GM06990 (cell line): ENCODE data around the gene PRTFDC1.
"Not testable (repeated sequence)": the region's sequence is repeated elsewhere in the genome, so short reads cannot be mapped to it uniquely, and the experiment has no call there.

Source experiments
- DNase-seq: peaks from one replicate; pipeline ENCODE4 v3.0.0-alpha.2; 2011; ENCODE audit not compliant: insufficient read length; ENCODE audit errors: extremely low read depth
- H3K27me3 ChIP-seq: replicated peaks from 2 replicates; pipeline ENCODE4 v1.6.0; 2011; ENCODE audit warnings: low read length; ENCODE audit not compliant: control insufficient read depth, insufficient read depth
- H3K36me3 ChIP-seq: 2 replicates; pipeline ENCODE4 v1.5.1; 2011; ENCODE audit warnings: low read length; ENCODE audit not compliant: control insufficient read depth, insufficient read depth
- H3K4me3 ChIP-seq: replicated peaks from 2 replicates; pipeline ENCODE4 v1.5.1; 2011; ENCODE audit warnings: low read depth, mild to moderate bottlenecking, control low read depth, low read length
- TF ChIP-seq, protein P1 (sequence below): IDR thresholded peaks from 2 replicates; pipeline ENCODE4 v1.5.1; 2011; ENCODE audit warnings: low read length, control low read depth, mild to moderate bottlenecking, inconsistent platforms; ENCODE audit not compliant: insufficient read depth, poor library complexity, severe bottlenecking

PRTFDC1 gene

DNA sequence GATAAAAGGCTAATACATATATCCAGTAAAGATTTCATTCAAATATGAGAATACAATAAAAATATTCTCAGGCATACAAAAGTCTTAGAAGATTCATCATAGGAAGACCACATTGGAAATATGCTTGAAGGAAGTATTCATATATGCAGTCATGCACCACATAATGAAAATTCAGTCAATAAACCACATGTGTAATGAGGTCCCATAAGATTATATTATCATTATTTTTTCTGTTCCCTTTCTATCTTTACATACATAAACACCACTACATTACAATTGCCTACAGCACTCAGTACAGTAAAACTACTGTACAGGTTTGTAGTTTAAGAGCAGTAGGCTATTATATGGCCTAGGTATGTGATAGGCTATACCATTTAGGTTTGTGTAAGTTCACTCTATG is 111.6 kb downstream of the PRTFDC1 start:
- no peak for DNase-seq
- no peaks in the 10 kb centered on the region for H3K36me3 ChIP-seq
- TF ChIP-seq, protein P1, sequence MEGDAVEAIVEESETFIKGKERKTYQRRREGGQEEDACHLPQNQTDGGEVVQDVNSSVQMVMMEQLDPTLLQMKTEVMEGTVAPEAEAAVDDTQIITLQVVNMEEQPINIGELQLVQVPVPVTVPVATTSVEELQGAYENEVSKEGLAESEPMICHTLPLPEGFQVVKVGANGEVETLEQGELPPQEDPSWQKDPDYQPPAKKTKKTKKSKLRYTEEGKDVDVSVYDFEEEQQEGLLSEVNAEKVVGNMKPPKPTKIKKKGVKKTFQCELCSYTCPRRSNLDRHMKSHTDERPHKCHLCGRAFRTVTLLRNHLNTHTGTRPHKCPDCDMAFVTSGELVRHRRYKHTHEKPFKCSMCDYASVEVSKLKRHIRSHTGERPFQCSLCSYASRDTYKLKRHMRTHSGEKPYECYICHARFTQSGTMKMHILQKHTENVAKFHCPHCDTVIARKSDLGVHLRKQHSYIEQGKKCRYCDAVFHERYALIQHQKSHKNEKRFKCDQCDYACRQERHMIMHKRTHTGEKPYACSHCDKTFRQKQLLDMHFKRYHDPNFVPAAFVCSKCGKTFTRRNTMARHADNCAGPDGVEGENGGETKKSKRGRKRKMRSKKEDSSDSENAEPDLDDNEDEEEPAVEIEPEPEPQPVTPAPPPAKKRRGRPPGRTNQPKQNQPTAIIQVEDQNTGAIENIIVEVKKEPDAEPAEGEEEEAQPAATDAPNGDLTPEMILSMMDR, result no peak
- no peak overlapping the region for H3K4me3 ChIP-seq
- no peaks in the 10 kb centered on the region for H3K27me3 ChIP-seq

DNA sequence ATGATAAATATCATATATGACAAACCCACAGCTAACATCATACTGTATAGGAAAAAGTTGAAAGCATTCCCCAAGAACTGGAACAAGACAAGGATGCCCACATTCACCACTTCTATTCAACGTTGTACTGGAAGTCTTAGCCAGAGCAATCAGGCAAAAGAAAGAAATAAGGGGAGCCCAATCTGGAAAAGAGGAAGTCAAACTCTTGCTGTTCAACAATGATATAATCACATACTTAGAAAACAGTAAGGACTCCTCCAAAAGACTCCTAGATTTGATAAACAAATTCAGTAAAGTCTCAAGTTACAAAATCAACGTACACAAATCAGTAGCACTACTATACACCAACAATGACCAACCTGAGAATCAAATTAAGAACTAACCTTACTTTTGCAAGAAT is 114.6 kb downstream of the PRTFDC1 start:
- not testable (repeated sequence) for H3K36me3 ChIP-seq, H3K27me3 ChIP-seq, H3K4me3 ChIP-seq, DNase-seq

GRCh38 chr10:24834869-24835268 is 117.5 kb downstream of the PRTFDC1 start:
- Histone ChIP-seq H3K36me3 (no peaks in the 10 kb centered on the region; the same call in 1 of the 2 replicates), H3K4me3 (no peak overlapping the region), H3K27me3 (no peaks in the 10 kb centered on the region)
- TF ChIP-seq, protein P1, result no peak
- no peak for DNase-seq

- no peaks in the 10 kb centered on the region for H3K27me3 ChIP-seq
- TF ChIP-seq, protein P1, result no peak
- H3K36me3 ChIP-seq, result no peaks in the 10 kb centered on the region
- DNase-seq, result peak; percentile 24
- no peak overlapping the region; the same call in 1 of the 2 replicates for H3K4me3 ChIP-seq
Observed at GRCh38 chr10:24826009-24826408, 126.4 kb downstream of the PRTFDC1 start.

- no peak for DNase-seq
- Histone ChIP-seq H3K27me3 (no peaks in the 10 kb centered on the region), H3K36me3 (no peaks in the 10 kb centered on the region), H3K4me3 (no peak overlapping the region)
- TF ChIP-seq, protein P1, result no peak
Observed at GRCh38 chr10:24825551-24825950, 126.9 kb downstream of the PRTFDC1 start.

GRCh38 chr10:24824536-24824935 is 127.9 kb downstream of the PRTFDC1 start:
- no peak for DNase-seq
- Histone ChIP-seq H3K27me3 (no peaks in the 10 kb centered on the region), H3K36me3 (no peaks in the 10 kb centered on the region), H3K4me3 (no peak overlapping the region)
- TF ChIP-seq, protein P1, result no peak
